H9 (cell line): ENCODE data around the gene MBL2. TPM values are rescaled to one million over a fixed set of nuclear protein-coding genes. Genes with fewer than 3 reads are reported as not detected.

Experiments
- DNase-seq: peaks from one replicate; pipeline ENCODE4 v3.0.0-alpha.2; 2017
- H2AFZ ChIP-seq: one replicate; pipeline ENCODE4 v1.6.1; 2013; ENCODE audit warnings: mild to moderate bottlenecking, low read length, control low read depth, moderate library complexity
- H2AK5ac ChIP-seq: 2 replicates; pipeline ENCODE4 v1.6.1; 2013; ENCODE audit warnings: low read length, control low read depth, mixed read lengths; ENCODE audit not compliant: insufficient read length
- H2BK120ac ChIP-seq: one replicate; pipeline ENCODE4 v1.6.1; 2013; ENCODE audit warnings: low read depth, mild to moderate bottlenecking, low read length, control low read depth, inconsistent platforms; ENCODE audit not compliant: poor library complexity, severe bottlenecking
- H2BK12ac ChIP-seq: 2 replicates; pipeline ENCODE4 v1.6.1; 2013; ENCODE audit warnings: low read length, control low read depth, mixed read lengths, low read depth; ENCODE audit not compliant: insufficient read length
- H2BK15ac ChIP-seq: 2 replicates; pipeline ENCODE4 v1.6.1; 2013; ENCODE audit warnings: low read depth, low read length, control low read depth
- H2BK20ac ChIP-seq: one replicate; pipeline ENCODE4 v1.6.1; 2013; ENCODE audit warnings: low read depth, mild to moderate bottlenecking, low read length, control low read depth, inconsistent platforms; ENCODE audit not compliant: poor library complexity, severe bottlenecking
- H2BK5ac ChIP-seq: 2 replicates; pipeline ENCODE4 v1.6.1; 2013; ENCODE audit warnings: low read length, control low read depth, mixed read lengths; ENCODE audit not compliant: insufficient read length
- H3K14ac ChIP-seq: 2 replicates; pipeline ENCODE4 v1.6.1; 2013; ENCODE audit warnings: low read length, control low read depth; ENCODE audit not compliant: insufficient read depth
- H3K18ac ChIP-seq: 2 replicates; pipeline ENCODE4 v1.6.1; 2013; ENCODE audit warnings: low read depth, mild to moderate bottlenecking, mixed read lengths, low read length, control low read depth; ENCODE audit not compliant: insufficient read length
- H3K23ac ChIP-seq: 2 replicates; pipeline ENCODE4 v1.6.1; 2013; ENCODE audit warnings: low read length, control low read depth, mixed read lengths, low read depth; ENCODE audit not compliant: insufficient read length
- H3K23me2 ChIP-seq: 2 replicates; pipeline ENCODE4 v1.6.1; 2013; ENCODE audit warnings: low read depth, mild to moderate bottlenecking, mixed read lengths, low read length, control low read depth; ENCODE audit not compliant: insufficient read length, poor library complexity, severe bottlenecking
- H3K27ac ChIP-seq: 2 replicates; pipeline ENCODE4 v1.5.1; 2013; ENCODE audit warnings: low read length, control low read depth, mixed read lengths, low read depth; ENCODE audit not compliant: insufficient read length
- H3K27me3 ChIP-seq: 2 replicates; pipeline ENCODE4 v1.6.1; 2013; ENCODE audit warnings: low read length, control low read depth, inconsistent platforms; ENCODE audit not compliant: insufficient read depth
- H3K4ac ChIP-seq: 2 replicates; pipeline ENCODE4 v1.6.1; 2013; ENCODE audit warnings: low read depth, mild to moderate bottlenecking, control low read depth, inconsistent platforms, low read length, moderate library complexity
- H3K4me1 ChIP-seq: 2 replicates; pipeline ENCODE4 v1.6.1; 2013; ENCODE audit warnings: low read length, control low read depth, inconsistent platforms; ENCODE audit not compliant: insufficient read depth
- H3K4me2 ChIP-seq: 2 replicates; pipeline ENCODE4 v1.6.1; 2013; ENCODE audit warnings: low read length, control low read depth, mixed read lengths; ENCODE audit not compliant: insufficient read length, insufficient read depth
- H3K56ac ChIP-seq: 2 replicates; pipeline ENCODE4 v1.6.1; 2013; ENCODE audit warnings: low read depth, mild to moderate bottlenecking, mixed read lengths, low read length, control low read depth; ENCODE audit not compliant: insufficient read length
- H3K79me1 ChIP-seq: 2 replicates; pipeline ENCODE4 v1.6.1; 2013; ENCODE audit warnings: low read depth, mild to moderate bottlenecking, moderate library complexity, low read length, control low read depth, inconsistent platforms; ENCODE audit not compliant: insufficient read depth, poor library complexity, severe bottlenecking
- H3K79me2 ChIP-seq: 2 replicates; pipeline ENCODE4 v1.6.1; 2013; ENCODE audit warnings: low read length, control low read depth, inconsistent platforms; ENCODE audit not compliant: insufficient read depth
- H3K9ac ChIP-seq: 2 replicates; pipeline ENCODE4 v1.6.1; 2013; ENCODE audit warnings: low read length, control low read depth, mixed read lengths; ENCODE audit not compliant: insufficient read length; ENCODE audit errors: extremely low read depth
- H3K9me3 ChIP-seq: one replicate; pipeline ENCODE4 v1.6.1; 2013; ENCODE audit warnings: low read depth, low read length, inconsistent platforms; ENCODE audit not compliant: control insufficient read depth
- H3T11ph ChIP-seq: one replicate; pipeline ENCODE4 v1.6.1; 2013; ENCODE audit warnings: mild to moderate bottlenecking, low read length, control low read depth, inconsistent platforms
- H4K20me1 ChIP-seq: one replicate; pipeline ENCODE4 v1.6.1; 2013; ENCODE audit not compliant: control insufficient read depth, insufficient read length, insufficient read depth
- H4K5ac ChIP-seq: 2 replicates; pipeline ENCODE4 v1.6.1; 2013; ENCODE audit warnings: low read depth, mild to moderate bottlenecking, mixed read lengths, low read length, control low read depth; ENCODE audit not compliant: insufficient read length
- H4K8ac ChIP-seq: replicated peaks from 2 replicates; pipeline ENCODE4 v1.6.1; 2013; ENCODE audit warnings: low read length, control low read depth, mixed read lengths, low read depth; ENCODE audit not compliant: insufficient read length
- H4K91ac ChIP-seq: 2 replicates; pipeline ENCODE4 v1.6.1; 2013; ENCODE audit warnings: low read depth, mild to moderate bottlenecking, moderate library complexity, mixed read lengths, low read length, control low read depth; ENCODE audit not compliant: insufficient read length
- H3K27ac Mint-ChIP-seq, 3 experiments: 2 replicates in 2 of 3; 3 replicates in 1 of 3; pipeline ENCODE4 v1.8.0; 2020 to 2021; ENCODE audit warnings: mixed read lengths in 3 of 3, mild to moderate bottlenecking in 1 of 3, moderate library complexity in 1 of 3
- H3K27me3 Mint-ChIP-seq: 2 replicates; pipeline ENCODE4 v1.8.0; 2021; ENCODE audit warnings: low read depth, mild to moderate bottlenecking, moderate library complexity, mixed read lengths
- H3K36me3 Mint-ChIP-seq, 3 experiments: 2 replicates in 2 of 3; 3 replicates in 1 of 3; pipeline ENCODE4 v1.8.0; 2020 to 2021; ENCODE audit warnings: low read depth in 3 of 3, mixed read lengths in 3 of 3; ENCODE audit not compliant: insufficient read depth in 1 of 3
- H3K4me1 Mint-ChIP-seq, 2 experiments: 2 replicates each; pipeline ENCODE4 v1.8.0; 2020; ENCODE audit warnings: mixed read lengths in 2 of 2
- H3K4me3 Mint-ChIP-seq, 2 experiments: 2 replicates in 1 of 2; 3 replicates in 1 of 2; pipeline ENCODE4 v1.8.0; 2020 to 2021; ENCODE audit warnings: mild to moderate bottlenecking in 2 of 2, mixed read lengths in 2 of 2, moderate library complexity in 1 of 2
- H3K9me3 Mint-ChIP-seq, 2 experiments: 2 replicates in 1 of 2; 3 replicates in 1 of 2; pipeline ENCODE4 v1.8.0; 2020; ENCODE audit warnings: mild to moderate bottlenecking in 2 of 2, mixed read lengths in 2 of 2, moderate library complexity in 1 of 2
- CTCF ChIP-seq: fragments of 200-600 bp; sonication (generic); conservative IDR thresholded peaks from 3 replicates; pipeline ENCODE4 v1.8.0; 2021; ENCODE audit warnings: antibody characterized with exemption, mild to moderate bottlenecking
- WGBS: extraction: QIAGEN DNeasy Blood & Tissue Kit; methylation state at CpG from one replicate; pipeline ENCODE4 v1.1.7; 2013; ENCODE audit warnings: missing lambda C conversion rate, low lambda C conversion rate, mixed read lengths; ENCODE audit not compliant: insufficient read length; ENCODE audit errors: extremely low coverage; 5-methylcytosine and 5-hydroxymethylcytosine counted together
- total RNA-seq: library from RNA; stranded (reverse); gene quantifications from 2 replicates; pipeline ENCODE4 v1.2.1, GENCODE V29; 2021

The MBL2 gene
- total RNA-seq, 1 experiment from 2014 or later: not detected

- no peak overlapping the region for H3K4me3 Mint-ChIP-seq
- no peaks in the 10 kb centered on the region; a peak in 1 of 5 replicates for H3K9me3 Mint-ChIP-seq
- H2BK20ac ChIP-seq: no peak overlapping the region
- no peak overlapping the region for H2BK5ac ChIP-seq
- no peak overlapping the region for H4K91ac ChIP-seq
- H3K18ac ChIP-seq: no peak overlapping the region
- no peak overlapping the region for H3K4me2 ChIP-seq
- no peak overlapping the region for H2AK5ac ChIP-seq
- H3T11ph ChIP-seq: no peak overlapping the region
- no peak overlapping the region for H3K23ac ChIP-seq
- no peak overlapping the region for H3K14ac ChIP-seq
- H3K27ac Mint-ChIP-seq: no peak overlapping the region
- H2BK15ac ChIP-seq: no peak overlapping the region
- H4K8ac ChIP-seq: no peak overlapping the region
- no peaks in the 10 kb centered on the region for H3K23me2 ChIP-seq
- no peak overlapping the region for H4K5ac ChIP-seq
- H3K27me3 ChIP-seq: no peaks in the 10 kb centered on the region
- no peaks in the 10 kb centered on the region for H3K79me1 ChIP-seq
- no peak overlapping the region for H3K4ac ChIP-seq
- no peaks in the 10 kb centered on the region for H4K20me1 ChIP-seq
- WGBS: no CpG with 5 or more reads among the region's 8 CpGs
- no peak for DNase-seq
- H2BK120ac ChIP-seq: no peak overlapping the region
- H3K27ac ChIP-seq: no peak overlapping the region
- H3K79me2 ChIP-seq: no peaks in the 10 kb centered on the region
- H3K4me1 Mint-ChIP-seq: no peaks in the 10 kb centered on the region
- TF ChIP-seq CTCF: no peak
- no peak overlapping the region for H3K9ac ChIP-seq
- no peaks in the 10 kb centered on the region for H3K9me3 ChIP-seq
- no peaks in the 10 kb centered on the region for H3K4me1 ChIP-seq
- H3K27me3 Mint-ChIP-seq: no peaks in the 10 kb centered on the region
- H2BK12ac ChIP-seq: no peak overlapping the region
- H3K56ac ChIP-seq: no peak overlapping the region
- H2AFZ ChIP-seq: no peak overlapping the region
- no peaks in the 10 kb centered on the region for H3K36me3 Mint-ChIP-seq
Observed at GRCh38 chr10:52774600-52775106, 2.1 kb upstream of the MBL2 start.
